Liver (tissue), 9 donors: ENCODE measurements around the gene LY86. TPM values are rescaled to one million over a fixed set of nuclear protein-coding genes. Genes with fewer than 3 reads are reported as not detected.
A peak's percentile ranks its signal among the peaks of the same experiment; 100 is the strongest.

Experiments
- DNase-seq: peaks from one replicate; pipeline ENCODE4 v3.0.0-alpha.2; 2017; ENCODE audit warnings: low spot score
- H3K27ac ChIP-seq, 2 donors: one replicate each; pipeline ENCODE4 v1.7.0; 2013; ENCODE audit warnings: inconsistent platforms in 2 of 2, low read length in 2 of 2, control low read depth in 1 of 2, low read depth in 1 of 2, mild to moderate bottlenecking in 1 of 2
- H3K27me3 ChIP-seq, 4 donors: one replicate each; pipeline versions ENCODE4 v1.6.1 to v1.7.0; 2013; ENCODE audit warnings: low read length in 3 of 4, inconsistent platforms in 1 of 4, mild to moderate bottlenecking in 1 of 4, moderate library complexity in 1 of 4; ENCODE audit not compliant: control insufficient read depth in 4 of 4, insufficient read depth in 4 of 4
- H3K36me3 ChIP-seq, 4 donors: one replicate each; pipeline versions ENCODE4 v1.6.1 to v1.7.0; 2013; ENCODE audit warnings: low read length in 3 of 4, mild to moderate bottlenecking in 3 of 4, low read depth in 1 of 4, moderate library complexity in 1 of 4; ENCODE audit not compliant: control insufficient read depth in 4 of 4, insufficient read depth in 3 of 4
- H3K4me1 ChIP-seq, 4 donors: one replicate each; pipeline versions ENCODE4 v1.6.1 to v1.7.0; 2013; ENCODE audit warnings: low read length in 3 of 4, mild to moderate bottlenecking in 3 of 4, moderate library complexity in 1 of 4; ENCODE audit not compliant: control insufficient read depth in 4 of 4, insufficient read depth in 4 of 4
- H3K4me3 ChIP-seq, 3 donors: one replicate each; pipeline versions ENCODE4 v1.6.1 to v1.7.0; 2013; ENCODE audit warnings: low read length in 3 of 3, control low read depth in 1 of 3, low read depth in 1 of 3, mild to moderate bottlenecking in 1 of 3
- H3K9ac ChIP-seq, 2 donors: one replicate each; pipeline ENCODE4 v1.7.0; 2013; ENCODE audit warnings: low read length in 2 of 2, mild to moderate bottlenecking in 2 of 2, moderate library complexity in 2 of 2, control low read depth in 1 of 2, low read depth in 1 of 2
- H3K9me3 ChIP-seq, 4 donors: one replicate each; pipeline versions ENCODE4 v1.6.1 to v1.7.0; 2013; ENCODE audit warnings: low read length in 3 of 4; ENCODE audit not compliant: control insufficient read depth in 4 of 4
- EGR1 ChIP-seq, 2 donors: IDR thresholded peaks; 2 replicates each; pipeline ENCODE4 v1.6.1; 2016 to 2018; ENCODE audit warnings: antibody characterized with exemption in 2 of 2, low read depth in 2 of 2
- FOXA1 ChIP-seq: IDR thresholded peaks from 2 replicates; pipeline ENCODE4 v1.6.1; 2016; ENCODE audit warnings: antibody characterized with exemption
- FOXA2 ChIP-seq: IDR thresholded peaks from 2 replicates; pipeline ENCODE4 v1.6.1; 2016; ENCODE audit warnings: antibody characterized with exemption
- GABPA ChIP-seq, 2 donors: IDR thresholded peaks in 1 of 2; conservative IDR thresholded peaks in 1 of 2; 2 replicates each; pipeline ENCODE4 v1.6.1; 2016; ENCODE audit warnings: antibody characterized with exemption in 2 of 2, mild to moderate bottlenecking in 1 of 2, moderate library complexity in 1 of 2
- HNF4A ChIP-seq, 2 donors: conservative IDR thresholded peaks; 2 replicates each; pipeline ENCODE4 v1.6.1; 2016; ENCODE audit warnings: antibody characterized with exemption in 2 of 2, mild to moderate bottlenecking in 2 of 2
- HNF4G ChIP-seq: IDR thresholded peaks from 2 replicates; pipeline ENCODE4 v1.6.1; 2016; ENCODE audit warnings: antibody characterized with exemption
- JUND ChIP-seq, 2 donors: IDR thresholded peaks; 2 replicates each; pipeline ENCODE4 v1.6.1; 2016; ENCODE audit warnings: antibody characterized with exemption in 2 of 2
- NR2F2 ChIP-seq: IDR thresholded peaks from 2 replicates; pipeline ENCODE4 v1.6.1; 2016; ENCODE audit warnings: antibody characterized with exemption
- RAD21 ChIP-seq, 2 donors: IDR thresholded peaks; 2 replicates each; pipeline ENCODE4 v1.6.1; 2016; ENCODE audit warnings: antibody characterized with exemption in 2 of 2, mild to moderate bottlenecking in 2 of 2
- RXRA ChIP-seq, 2 donors: IDR thresholded peaks; 2 replicates each; pipeline ENCODE4 v1.6.1; 2017 to 2018; ENCODE audit warnings: antibody characterized with exemption in 2 of 2, mild to moderate bottlenecking in 1 of 2
- SP1 ChIP-seq: IDR thresholded peaks from 2 replicates; pipeline ENCODE4 v1.6.1; 2018; ENCODE audit warnings: antibody characterized with exemption, mild to moderate bottlenecking
- TAF1 ChIP-seq: conservative IDR thresholded peaks from 2 replicates; pipeline ENCODE4 v1.6.1; 2016; ENCODE audit warnings: antibody characterized with exemption, mild to moderate bottlenecking
- YY1 ChIP-seq: IDR thresholded peaks from 2 replicates; pipeline ENCODE4 v1.6.1; 2016; ENCODE audit warnings: antibody characterized with exemption, mild to moderate bottlenecking
- WGBS: extraction: QIAGEN DNeasy Blood & Tissue Kit; methylation state at CpG from one replicate; pipeline ENCODE4 v1.1.7; 2013; 5-methylcytosine and 5-hydroxymethylcytosine counted together
- polyA plus RNA-seq, 2 donors: library from polyadenylated mRNA; stranded (reverse) in 1 of 2; unstranded in 1 of 2; fragments of 200-250 nt in 1 of 2; fragments of >200 nt in 1 of 2; fragmentation: Nextera tagmentation in 1 of 2; extraction: Ambion mirVana in 1 of 2; gene quantifications; one replicate each; pipeline versions ENCODE4 v1.2.1 to v1.2.3, GENCODE V29; 2013 to 2015
- total RNA-seq, 2 donors: library from RNA; depleted of rRNA; stranded (reverse); fragments of >200 nt; gene quantifications; one replicate each; pipeline ENCODE4 v1.2.3, GENCODE V29; 2014
- TF ChIP-seq, protein P1 (sequence below): IDR thresholded peaks from 2 replicates; pipeline ENCODE4 v1.6.1; 2016; ENCODE audit warnings: antibody characterized with exemption, mild to moderate bottlenecking
- TF ChIP-seq, protein P2 (sequence below): IDR thresholded peaks from 2 replicates; pipeline ENCODE4 v1.6.1; 2016; ENCODE audit warnings: antibody characterized with exemption
- TF ChIP-seq, protein P3 (sequence below): IDR thresholded peaks from 2 replicates; pipeline ENCODE4 v1.6.1; 2016; ENCODE audit warnings: antibody characterized with exemption
- TF ChIP-seq, protein P4 (sequence below): IDR thresholded peaks from 2 replicates; pipeline ENCODE4 v1.6.1; 2016; ENCODE audit warnings: antibody characterized with exemption
- TF ChIP-seq, protein P5 (sequence below): fragments of 150-350 bp; IDR thresholded peaks from 2 replicates; pipeline ENCODE4 v1.5.1; 2017; ENCODE audit warnings: improper control_type of control experiment, low read depth, low read length; ENCODE audit not compliant: missing input control
- donor health status: healthy.
- donor health status: healthy.
- donor health status: healthy.
- donor health status: healthy.
- donor health status: healthy.

Gene LY86
- total and polyA plus RNA-seq, 4 donors = 1.4 to 7.8 (median 3.7) TPM

DNA sequence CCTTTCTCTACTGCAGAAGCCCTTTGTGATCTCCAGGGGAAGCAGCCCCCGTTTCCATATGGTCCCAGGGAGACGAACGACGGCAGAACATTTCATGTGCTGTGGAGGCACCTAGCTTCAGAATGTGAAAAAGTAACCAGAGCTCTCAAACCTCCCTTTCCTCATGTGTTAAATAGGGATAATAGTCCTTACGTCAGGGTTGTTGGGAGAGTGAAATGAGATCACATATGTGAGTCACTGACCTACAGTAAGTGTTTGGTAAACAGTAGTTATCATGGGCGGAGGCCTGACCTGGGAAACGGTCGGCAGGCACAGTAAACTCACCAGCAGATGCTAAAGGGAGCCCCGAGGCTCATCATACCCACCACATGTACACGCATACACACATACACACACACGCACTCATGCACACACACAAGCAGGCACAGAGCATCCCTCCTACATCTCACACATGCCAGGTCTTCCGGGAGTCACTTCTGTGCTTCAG lies 89.7 kb downstream of the LY86 start:
- 67% methylated on average over 12 of the region's 12 CpGs for WGBS
- DNase-seq = no peak
- H3K27me3 ChIP-seq = no peaks in the 10 kb centered on the region
- no peaks in the 10 kb centered on the region for H3K36me3 ChIP-seq
- no peaks in the 10 kb centered on the region for H3K9me3 ChIP-seq
- peaks cover 11 to 41% (median 31%) of the 10 kb centered on the region in 4 donors for H3K4me1 ChIP-seq
- peak overlapping the region in 1 of 2 donors; percentile 32 for H3K27ac ChIP-seq
- no peak overlapping the region for H3K4me3 ChIP-seq
- H3K9ac ChIP-seq = peak overlapping the region in 1 of 2 donors; percentile 61
- TF ChIP-seq EGR1 (IDR thresholded peaks at IDR 0.05; ENCODE audit: low read depth in 2 of 2) (no peak), NR2F2 (no peak), FOXA1 (no peak), FOXA2 (no peak), HNF4G (no peak), SP1 (no peak)
- TF ChIP-seq, protein P1, sequence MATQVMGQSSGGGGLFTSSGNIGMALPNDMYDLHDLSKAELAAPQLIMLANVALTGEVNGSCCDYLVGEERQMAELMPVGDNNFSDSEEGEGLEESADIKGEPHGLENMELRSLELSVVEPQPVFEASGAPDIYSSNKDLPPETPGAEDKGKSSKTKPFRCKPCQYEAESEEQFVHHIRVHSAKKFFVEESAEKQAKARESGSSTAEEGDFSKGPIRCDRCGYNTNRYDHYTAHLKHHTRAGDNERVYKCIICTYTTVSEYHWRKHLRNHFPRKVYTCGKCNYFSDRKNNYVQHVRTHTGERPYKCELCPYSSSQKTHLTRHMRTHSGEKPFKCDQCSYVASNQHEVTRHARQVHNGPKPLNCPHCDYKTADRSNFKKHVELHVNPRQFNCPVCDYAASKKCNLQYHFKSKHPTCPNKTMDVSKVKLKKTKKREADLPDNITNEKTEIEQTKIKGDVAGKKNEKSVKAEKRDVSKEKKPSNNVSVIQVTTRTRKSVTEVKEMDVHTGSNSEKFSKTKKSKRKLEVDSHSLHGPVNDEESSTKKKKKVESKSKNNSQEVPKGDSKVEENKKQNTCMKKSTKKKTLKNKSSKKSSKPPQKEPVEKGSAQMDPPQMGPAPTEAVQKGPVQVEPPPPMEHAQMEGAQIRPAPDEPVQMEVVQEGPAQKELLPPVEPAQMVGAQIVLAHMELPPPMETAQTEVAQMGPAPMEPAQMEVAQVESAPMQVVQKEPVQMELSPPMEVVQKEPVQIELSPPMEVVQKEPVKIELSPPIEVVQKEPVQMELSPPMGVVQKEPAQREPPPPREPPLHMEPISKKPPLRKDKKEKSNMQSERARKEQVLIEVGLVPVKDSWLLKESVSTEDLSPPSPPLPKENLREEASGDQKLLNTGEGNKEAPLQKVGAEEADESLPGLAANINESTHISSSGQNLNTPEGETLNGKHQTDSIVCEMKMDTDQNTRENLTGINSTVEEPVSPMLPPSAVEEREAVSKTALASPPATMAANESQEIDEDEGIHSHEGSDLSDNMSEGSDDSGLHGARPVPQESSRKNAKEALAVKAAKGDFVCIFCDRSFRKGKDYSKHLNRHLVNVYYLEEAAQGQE = no peak
- TF ChIP-seq, protein P2, sequence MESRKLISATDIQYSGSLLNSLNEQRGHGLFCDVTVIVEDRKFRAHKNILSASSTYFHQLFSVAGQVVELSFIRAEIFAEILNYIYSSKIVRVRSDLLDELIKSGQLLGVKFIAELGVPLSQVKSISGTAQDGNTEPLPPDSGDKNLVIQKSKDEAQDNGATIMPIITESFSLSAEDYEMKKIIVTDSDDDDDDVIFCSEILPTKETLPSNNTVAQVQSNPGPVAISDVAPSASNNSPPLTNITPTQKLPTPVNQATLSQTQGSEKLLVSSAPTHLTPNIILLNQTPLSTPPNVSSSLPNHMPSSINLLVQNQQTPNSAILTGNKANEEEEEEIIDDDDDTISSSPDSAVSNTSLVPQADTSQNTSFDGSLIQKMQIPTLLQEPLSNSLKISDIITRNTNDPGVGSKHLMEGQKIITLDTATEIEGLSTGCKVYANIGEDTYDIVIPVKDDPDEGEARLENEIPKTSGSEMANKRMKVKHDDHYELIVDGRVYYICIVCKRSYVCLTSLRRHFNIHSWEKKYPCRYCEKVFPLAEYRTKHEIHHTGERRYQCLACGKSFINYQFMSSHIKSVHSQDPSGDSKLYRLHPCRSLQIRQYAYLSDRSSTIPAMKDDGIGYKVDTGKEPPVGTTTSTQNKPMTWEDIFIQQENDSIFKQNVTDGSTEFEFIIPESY = no peak
- TF ChIP-seq, protein P3, sequence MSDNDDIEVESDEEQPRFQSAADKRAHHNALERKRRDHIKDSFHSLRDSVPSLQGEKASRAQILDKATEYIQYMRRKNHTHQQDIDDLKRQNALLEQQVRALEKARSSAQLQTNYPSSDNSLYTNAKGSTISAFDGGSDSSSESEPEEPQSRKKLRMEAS = no peak

DNA sequence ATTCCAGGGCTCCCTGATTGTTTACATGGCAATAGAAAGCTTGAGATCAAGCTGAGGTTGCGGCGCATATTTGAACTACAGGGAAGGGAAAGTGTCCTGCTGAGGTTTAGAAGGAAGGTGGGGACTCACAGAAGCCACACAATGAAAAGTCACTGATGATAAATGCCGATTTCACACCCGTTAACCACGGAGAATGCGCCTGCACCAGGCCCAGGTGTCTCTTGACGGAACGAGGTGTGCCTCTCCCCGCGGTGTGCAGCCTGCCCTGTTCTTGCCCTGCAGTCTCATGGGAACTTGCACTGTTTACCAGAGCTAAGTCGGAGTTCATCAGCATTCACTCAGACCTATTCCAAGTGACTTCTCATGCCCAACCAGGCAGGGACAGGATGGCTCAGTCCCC lies 90.3 kb downstream of the LY86 start:
- Histone ChIP-seq H3K36me3 (no peaks in the 10 kb centered on the region), H3K4me1 (peaks cover 16 to 47% (median 36%) of the 10 kb centered on the region in 4 donors), H3K4me3 (no peak overlapping the region), H3K9me3 (no peaks in the 10 kb centered on the region), H3K27ac (peak overlapping the region; percentile 3 to 32), H3K9ac (no peak overlapping the region), H3K27me3 (no peaks in the 10 kb centered on the region)
- no peak for DNase-seq
- no peak for TF ChIP-seq TAF1
- peak in 1 of 2 donors; percentile 39 for TF ChIP-seq RXRA (IDR thresholded peaks at IDR 0.05)
- no peak for TF ChIP-seq FOXA1
- TF ChIP-seq, protein P4, sequence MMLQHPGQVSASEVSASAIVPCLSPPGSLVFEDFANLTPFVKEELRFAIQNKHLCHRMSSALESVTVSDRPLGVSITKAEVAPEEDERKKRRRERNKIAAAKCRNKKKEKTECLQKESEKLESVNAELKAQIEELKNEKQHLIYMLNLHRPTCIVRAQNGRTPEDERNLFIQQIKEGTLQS = no peak
- no peak for TF ChIP-seq NR2F2
- peak in 1 of 2 donors; percentile 41 for TF ChIP-seq HNF4A (conservative IDR thresholded peaks at IDR 0.05)
- no peak for TF ChIP-seq EGR1 (IDR thresholded peaks at IDR 0.05; ENCODE audit: low read depth in 2 of 2)
- TF ChIP-seq GABPA (IDR thresholded peaks at IDR 0.05 in 1 of 2, conservative IDR thresholded peaks at IDR 0.05 in 1 of 2) = no peak
- TF ChIP-seq, protein P2 = no peak
- no peak for TF ChIP-seq JUND (IDR thresholded peaks at IDR 0.05)
- no peak for TF ChIP-seq HNF4G
- TF ChIP-seq, protein P1 = no peak
- TF ChIP-seq, protein P5, sequence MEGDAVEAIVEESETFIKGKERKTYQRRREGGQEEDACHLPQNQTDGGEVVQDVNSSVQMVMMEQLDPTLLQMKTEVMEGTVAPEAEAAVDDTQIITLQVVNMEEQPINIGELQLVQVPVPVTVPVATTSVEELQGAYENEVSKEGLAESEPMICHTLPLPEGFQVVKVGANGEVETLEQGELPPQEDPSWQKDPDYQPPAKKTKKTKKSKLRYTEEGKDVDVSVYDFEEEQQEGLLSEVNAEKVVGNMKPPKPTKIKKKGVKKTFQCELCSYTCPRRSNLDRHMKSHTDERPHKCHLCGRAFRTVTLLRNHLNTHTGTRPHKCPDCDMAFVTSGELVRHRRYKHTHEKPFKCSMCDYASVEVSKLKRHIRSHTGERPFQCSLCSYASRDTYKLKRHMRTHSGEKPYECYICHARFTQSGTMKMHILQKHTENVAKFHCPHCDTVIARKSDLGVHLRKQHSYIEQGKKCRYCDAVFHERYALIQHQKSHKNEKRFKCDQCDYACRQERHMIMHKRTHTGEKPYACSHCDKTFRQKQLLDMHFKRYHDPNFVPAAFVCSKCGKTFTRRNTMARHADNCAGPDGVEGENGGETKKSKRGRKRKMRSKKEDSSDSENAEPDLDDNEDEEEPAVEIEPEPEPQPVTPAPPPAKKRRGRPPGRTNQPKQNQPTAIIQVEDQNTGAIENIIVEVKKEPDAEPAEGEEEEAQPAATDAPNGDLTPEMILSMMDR = no peak
- TF ChIP-seq RAD21 (IDR thresholded peaks at IDR 0.05) = no peak
- TF ChIP-seq YY1 = no peak
- TF ChIP-seq, protein P3 = no peak
- 35% methylated on average over 11 of the region's 11 CpGs for WGBS
